Neural cell (in vitro differentiated cells): Measurements from ENCODE around the gene FRMD4A. TPM values are rescaled to one million over a fixed set of nuclear protein-coding genes. Genes with fewer than 3 reads are reported as not detected.

ENCODE experiments used
- H2AFZ ChIP-seq: fragments of 200-600, 300-800 bp; sonication (generic), shearing (Covaris generic); 2 replicates; pipeline ENCODE4 v1.6.0; 2014; ENCODE audit warnings: low read depth, mild to moderate bottlenecking, antibody characterized with exemption, low read length, moderate library complexity
- H3F3A ChIP-seq: fragments of 200-600 bp; shearing (Covaris generic); 2 replicates; pipeline ENCODE4 v1.6.1; 2016; ENCODE audit warnings: mild to moderate bottlenecking, moderate library complexity, mixed read lengths, antibody characterized with exemption, low read length; ENCODE audit not compliant: insufficient read depth, poor library complexity, severe bottlenecking
- H3K27ac ChIP-seq: fragments of 200-600, 300-800 bp; sonication (generic), shearing (Covaris generic); 2 replicates; pipeline ENCODE4 v1.5.1; 2014; ENCODE audit warnings: mild to moderate bottlenecking, low read length, moderate library complexity
- H3K27me3 ChIP-seq: fragments of 300-800, 200-600 bp; sonication (generic), shearing (Covaris generic); 2 replicates; pipeline ENCODE4 v1.6.0; 2014; ENCODE audit warnings: mild to moderate bottlenecking, low read depth, low read length, moderate library complexity; ENCODE audit not compliant: insufficient read depth
- H3K36me3 ChIP-seq: fragments of 300-800, 200-600 bp; sonication (generic), shearing (Covaris generic); 2 replicates; pipeline ENCODE4 v1.5.1; 2014; ENCODE audit warnings: mild to moderate bottlenecking, antibody characterized with exemption, low read length, moderate library complexity; ENCODE audit not compliant: insufficient read depth
- H3K4me2 ChIP-seq: fragments of 300-800, 200-600 bp; sonication (generic), shearing (Covaris generic); 2 replicates; pipeline ENCODE4 v1.6.0; 2014; ENCODE audit warnings: mild to moderate bottlenecking, low read length
- H3K4me3 ChIP-seq: fragments of 300-800, 200-600 bp; sonication (generic), shearing (Covaris generic); 2 replicates; pipeline ENCODE4 v1.5.1; 2014; ENCODE audit warnings: mild to moderate bottlenecking, low read length, moderate library complexity
- H3K79me2 ChIP-seq: fragments of 200-600 bp; shearing (Covaris generic); replicated peaks from 2 replicates; pipeline ENCODE4 v1.6.0; 2014; ENCODE audit warnings: mild to moderate bottlenecking, low read length, moderate library complexity; ENCODE audit not compliant: insufficient read depth
- H3K9ac ChIP-seq: fragments of 300-800, 200-600 bp; sonication (generic), shearing (Covaris generic); 2 replicates; pipeline ENCODE4 v1.6.1; 2016; ENCODE audit warnings: mild to moderate bottlenecking, low read length, mixed read lengths
- H3K9me2 ChIP-seq: fragments of 200-600 bp; shearing (Covaris generic); 2 replicates; pipeline ENCODE4 v1.6.1; 2016; ENCODE audit warnings: mild to moderate bottlenecking, low read length, mixed read lengths; ENCODE audit not compliant: insufficient read depth
- H3K9me3 ChIP-seq: fragments of 200-600, 300-800 bp; sonication (generic), shearing (Covaris generic); 2 replicates; pipeline ENCODE4 v1.6.1; 2016; ENCODE audit warnings: mild to moderate bottlenecking, mixed run types, low read length, moderate library complexity, mixed read lengths
- H4K20me1 ChIP-seq: fragments of 200-600 bp; shearing (Covaris generic); 2 replicates; pipeline ENCODE4 v1.6.1; 2016; ENCODE audit warnings: mild to moderate bottlenecking, mixed run types; ENCODE audit not compliant: insufficient read depth
- EP300 ChIP-seq: fragments of 450-650 bp; conservative IDR thresholded peaks from 2 replicates; pipeline ENCODE4 v1.6.1; 2014; ENCODE audit warnings: antibody characterized with exemption, mild to moderate bottlenecking, moderate library complexity; ENCODE audit not compliant: poor library complexity, severe bottlenecking
- EZH2 ChIP-seq: fragments of 200-600, 300-800 bp; shearing (Covaris generic), sonication (generic); IDR thresholded peaks from 2 replicates; pipeline ENCODE4 v1.6.1; 2014; ENCODE audit warnings: antibody characterized with exemption, low read length, borderline replicate concordance, mild to moderate bottlenecking; ENCODE audit not compliant: insufficient read depth, poor library complexity, severe bottlenecking
- MXI1 ChIP-seq: fragments of 450-650 bp; conservative IDR thresholded peaks from 2 replicates; pipeline ENCODE4 v1.6.1; 2014; ENCODE audit warnings: antibody characterized with exemption, mild to moderate bottlenecking; ENCODE audit not compliant: poor library complexity, severe bottlenecking
- POLR2AphosphoS5 ChIP-seq: IDR thresholded peaks from 2 replicates; pipeline ENCODE4 v1.6.1; 2012
- RAD21 ChIP-seq: fragments of 450-650 bp; conservative IDR thresholded peaks from 2 replicates; pipeline ENCODE4 v1.6.1; 2014; ENCODE audit warnings: antibody characterized with exemption, mild to moderate bottlenecking, moderate library complexity
- SMC3 ChIP-seq: fragments of 450-650 bp; conservative IDR thresholded peaks from 2 replicates; pipeline ENCODE4 v1.6.1; 2014; ENCODE audit warnings: antibody characterized with exemption, mild to moderate bottlenecking, moderate library complexity; ENCODE audit not compliant: poor library complexity
- TAF1 ChIP-seq: IDR thresholded peaks from 2 replicates; pipeline ENCODE4 v1.6.1; 2012; ENCODE audit warnings: low read depth
- polyA plus RNA-seq: library from polyadenylated mRNA; depleted of rRNA; stranded (reverse); fragments of >200 nt; gene quantifications from 2 replicates; pipeline ENCODE4 v1.2.3, GENCODE V29; 2014
- TF ChIP-seq, protein P1 (sequence below): IDR thresholded peaks from 2 replicates; pipeline ENCODE4 v1.6.1; 2012; ENCODE audit warnings: borderline replicate concordance
- TF ChIP-seq, protein P2 (sequence below): fragments of 450-650 bp; IDR thresholded peaks from 2 replicates; pipeline ENCODE4 v1.5.1; 2014; ENCODE audit warnings: antibody characterized with exemption, mild to moderate bottlenecking, moderate library complexity; ENCODE audit not compliant: poor library complexity, severe bottlenecking

FRMD4A gene
- polyA plus RNA-seq, 1 donor from 2014 or later, result 36.5 TPM

DNA sequence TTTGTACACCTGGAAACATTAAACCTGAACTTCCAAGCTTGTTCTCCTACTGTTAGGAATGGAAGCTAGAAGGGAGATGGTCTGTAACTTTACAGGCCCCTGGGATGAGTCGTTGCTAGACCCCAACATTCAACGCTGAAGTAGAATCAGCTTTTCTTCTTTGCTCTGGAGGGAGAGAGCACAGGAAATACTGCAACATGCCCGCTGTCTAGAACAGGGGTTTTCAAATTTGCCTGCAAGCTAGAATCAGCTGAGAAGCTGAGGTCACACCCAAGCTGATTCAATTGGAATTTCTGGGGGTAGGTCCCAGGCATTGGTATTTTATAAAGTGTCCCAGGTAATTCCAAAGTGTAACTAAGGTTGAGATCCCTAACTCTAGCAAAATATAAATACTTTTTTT lies 524.3 kb downstream of the FRMD4A start:
- H3K79me2 ChIP-seq, result no peaks in the 10 kb centered on the region

DNA sequence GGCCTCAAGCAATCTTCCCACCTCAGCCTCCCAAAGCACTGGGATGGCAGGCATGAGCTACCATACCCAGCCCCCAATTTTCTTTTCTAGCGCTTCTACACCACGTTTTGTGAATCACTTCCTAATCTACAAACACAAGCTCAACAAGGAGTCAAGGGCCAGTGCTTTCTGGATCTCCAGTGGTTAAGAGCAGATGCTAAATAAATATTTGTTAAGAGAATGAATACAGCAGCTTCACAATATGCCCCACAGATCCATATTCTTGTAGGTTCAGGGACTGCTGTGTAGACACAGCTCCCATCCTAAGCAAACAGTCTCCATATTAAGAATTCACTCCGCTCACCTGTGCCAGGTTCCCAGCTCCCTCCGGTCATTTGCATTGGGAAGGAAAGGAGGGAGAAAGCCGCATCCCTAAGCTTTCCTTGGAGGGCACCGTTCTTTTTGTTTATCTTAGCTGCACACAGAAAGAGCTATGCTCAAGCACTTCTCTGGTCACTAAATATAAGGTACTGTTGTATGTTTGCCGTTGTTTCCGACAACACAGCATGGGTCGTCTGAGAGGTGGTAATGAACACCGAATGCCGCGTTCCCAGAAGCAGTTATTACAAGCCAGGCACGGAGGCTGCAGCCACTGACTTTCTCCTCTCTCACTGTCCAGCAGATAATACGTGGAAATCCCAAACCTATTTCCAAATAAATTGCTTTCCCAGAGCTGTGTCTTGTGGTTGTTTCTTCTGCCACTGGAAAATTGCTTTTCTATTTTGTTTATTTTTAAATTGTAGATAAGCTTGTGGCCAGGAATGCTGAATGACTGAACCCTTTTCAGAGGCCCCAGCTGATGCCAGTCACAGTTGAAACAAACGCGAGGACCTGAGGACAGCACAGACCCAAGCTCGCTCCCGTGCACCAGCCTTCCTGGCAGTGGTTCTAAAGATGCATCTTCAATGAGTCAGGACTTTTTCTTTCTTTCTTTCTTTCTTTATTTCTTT lies 526.9 kb downstream of the FRMD4A start:
- H3K36me3 ChIP-seq, result no peaks in the 10 kb centered on the region
- H3K4me3 ChIP-seq, result no peak overlapping the region
- H3F3A ChIP-seq, result no peaks in the 10 kb centered on the region
- H3K27ac ChIP-seq, result no peak overlapping the region
- peak; percentile 62 for TF ChIP-seq POLR2AphosphoS5
- TF ChIP-seq EZH2, result no peak
- no peaks in the 10 kb centered on the region for H3K79me2 ChIP-seq
- H3K4me2 ChIP-seq, result no peak overlapping the region
- no peak overlapping the region for H3K9ac ChIP-seq
- H4K20me1 ChIP-seq, result no peaks in the 10 kb centered on the region
- H3K9me3 ChIP-seq, result no peaks in the 10 kb centered on the region
- no peaks in the 10 kb centered on the region for H3K27me3 ChIP-seq
- H3K9me2 ChIP-seq, result no peaks in the 10 kb centered on the region
- no peak overlapping the region for H2AFZ ChIP-seq

More for the DNA sequence above, 524.3 kb downstream of the FRMD4A start:
- H2AFZ ChIP-seq, result no peak overlapping the region
- no peak overlapping the region for H3K9ac ChIP-seq
- no peaks in the 10 kb centered on the region for H4K20me1 ChIP-seq
- no peaks in the 10 kb centered on the region for H3K9me3 ChIP-seq
- H3K27ac ChIP-seq, result no peak overlapping the region
- H3K9me2 ChIP-seq, result no peaks in the 10 kb centered on the region
- no peak overlapping the region for H3K4me3 ChIP-seq
- no peaks in the 10 kb centered on the region for H3K36me3 ChIP-seq
- TF ChIP-seq EZH2 (no peak), TAF1 (no peak), EP300 (no peak), POLR2AphosphoS5 (no peak), SMC3 (no peak), RAD21 (no peak), MXI1 (no peak)
- TF ChIP-seq, protein P1, sequence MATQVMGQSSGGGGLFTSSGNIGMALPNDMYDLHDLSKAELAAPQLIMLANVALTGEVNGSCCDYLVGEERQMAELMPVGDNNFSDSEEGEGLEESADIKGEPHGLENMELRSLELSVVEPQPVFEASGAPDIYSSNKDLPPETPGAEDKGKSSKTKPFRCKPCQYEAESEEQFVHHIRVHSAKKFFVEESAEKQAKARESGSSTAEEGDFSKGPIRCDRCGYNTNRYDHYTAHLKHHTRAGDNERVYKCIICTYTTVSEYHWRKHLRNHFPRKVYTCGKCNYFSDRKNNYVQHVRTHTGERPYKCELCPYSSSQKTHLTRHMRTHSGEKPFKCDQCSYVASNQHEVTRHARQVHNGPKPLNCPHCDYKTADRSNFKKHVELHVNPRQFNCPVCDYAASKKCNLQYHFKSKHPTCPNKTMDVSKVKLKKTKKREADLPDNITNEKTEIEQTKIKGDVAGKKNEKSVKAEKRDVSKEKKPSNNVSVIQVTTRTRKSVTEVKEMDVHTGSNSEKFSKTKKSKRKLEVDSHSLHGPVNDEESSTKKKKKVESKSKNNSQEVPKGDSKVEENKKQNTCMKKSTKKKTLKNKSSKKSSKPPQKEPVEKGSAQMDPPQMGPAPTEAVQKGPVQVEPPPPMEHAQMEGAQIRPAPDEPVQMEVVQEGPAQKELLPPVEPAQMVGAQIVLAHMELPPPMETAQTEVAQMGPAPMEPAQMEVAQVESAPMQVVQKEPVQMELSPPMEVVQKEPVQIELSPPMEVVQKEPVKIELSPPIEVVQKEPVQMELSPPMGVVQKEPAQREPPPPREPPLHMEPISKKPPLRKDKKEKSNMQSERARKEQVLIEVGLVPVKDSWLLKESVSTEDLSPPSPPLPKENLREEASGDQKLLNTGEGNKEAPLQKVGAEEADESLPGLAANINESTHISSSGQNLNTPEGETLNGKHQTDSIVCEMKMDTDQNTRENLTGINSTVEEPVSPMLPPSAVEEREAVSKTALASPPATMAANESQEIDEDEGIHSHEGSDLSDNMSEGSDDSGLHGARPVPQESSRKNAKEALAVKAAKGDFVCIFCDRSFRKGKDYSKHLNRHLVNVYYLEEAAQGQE, result no peak
- TF ChIP-seq, protein P2, sequence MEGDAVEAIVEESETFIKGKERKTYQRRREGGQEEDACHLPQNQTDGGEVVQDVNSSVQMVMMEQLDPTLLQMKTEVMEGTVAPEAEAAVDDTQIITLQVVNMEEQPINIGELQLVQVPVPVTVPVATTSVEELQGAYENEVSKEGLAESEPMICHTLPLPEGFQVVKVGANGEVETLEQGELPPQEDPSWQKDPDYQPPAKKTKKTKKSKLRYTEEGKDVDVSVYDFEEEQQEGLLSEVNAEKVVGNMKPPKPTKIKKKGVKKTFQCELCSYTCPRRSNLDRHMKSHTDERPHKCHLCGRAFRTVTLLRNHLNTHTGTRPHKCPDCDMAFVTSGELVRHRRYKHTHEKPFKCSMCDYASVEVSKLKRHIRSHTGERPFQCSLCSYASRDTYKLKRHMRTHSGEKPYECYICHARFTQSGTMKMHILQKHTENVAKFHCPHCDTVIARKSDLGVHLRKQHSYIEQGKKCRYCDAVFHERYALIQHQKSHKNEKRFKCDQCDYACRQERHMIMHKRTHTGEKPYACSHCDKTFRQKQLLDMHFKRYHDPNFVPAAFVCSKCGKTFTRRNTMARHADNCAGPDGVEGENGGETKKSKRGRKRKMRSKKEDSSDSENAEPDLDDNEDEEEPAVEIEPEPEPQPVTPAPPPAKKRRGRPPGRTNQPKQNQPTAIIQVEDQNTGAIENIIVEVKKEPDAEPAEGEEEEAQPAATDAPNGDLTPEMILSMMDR, result no peak
- no peak overlapping the region for H3K4me2 ChIP-seq
- H3F3A ChIP-seq, result no peaks in the 10 kb centered on the region
- no peaks in the 10 kb centered on the region for H3K27me3 ChIP-seq
